Activated CD8-positive, alpha-beta memory T cell treated with anti-CD3 and anti-CD28 coated beads for 4 hours (primary cell): ENCODE measurements around the gene FBXW8.
A peak's percentile ranks its signal among the peaks of the same experiment; 100 is the strongest.

ENCODE experiments used
- DNase-seq, 2 donors: peaks; one replicate each; pipeline ENCODE4 v3.0.0-alpha.2; 2020; ENCODE audit warnings: low read depth in 2 of 2

Gene FBXW8

GRCh38 chr12:116910645-116911451 lies at the start of gene FBXW8:
Gene FBXW8, plus strand, starts transcription at chr12:116910950. Its CDS starts 88 bp downstream, at chr12:116911038.
- peak; percentile 45 to 46 for DNase-seq

- DNase-seq, result no peak
Observed at GRCh38 chr12:116861320-116861719, 49.4 kb upstream of the FBXW8 start.

- DNase-seq, result no peak
Observed at GRCh38 chr12:116862167-116862566, 48.6 kb upstream of the FBXW8 start.

- no peak for DNase-seq
Observed at GRCh38 chr12:116863275-116863767, 47.4 kb upstream of the FBXW8 start.

GRCh38 chr12:116864371-116865160 lies 46.2 kb upstream of the FBXW8 start:
- no peak for DNase-seq

GRCh38 chr12:116867523-116867922 lies 43.2 kb upstream of the FBXW8 start:
- no peak for DNase-seq

GRCh38 chr12:116870306-116870705 lies 40.4 kb upstream of the FBXW8 start:
- no peak for DNase-seq

- DNase-seq, result no peak
Observed at GRCh38 chr12:116874324-116874995, 36.3 kb upstream of the FBXW8 start.

GRCh38 chr12:116876151-116876869 lies 34.4 kb upstream of the FBXW8 start:
- DNase-seq, result no peak

- DNase-seq, result no peak
Observed at GRCh38 chr12:116878567-116879508, 31.9 kb upstream of the FBXW8 start.

GRCh38 chr12:116879509-116880212 lies 31.1 kb upstream of the FBXW8 start:
- DNase-seq, result no peak

- DNase-seq, result no peak
Observed at GRCh38 chr12:116880213-116880816, 30.4 kb upstream of the FBXW8 start.

- DNase-seq, result no peak
Observed at GRCh38 chr12:116880817-116881324, 29.9 kb upstream of the FBXW8 start.

GRCh38 chr12:116881325-116881876 lies 29.3 kb upstream of the FBXW8 start, which contains the start of gene HRK:
Gene HRK, minus strand, starts transcription at chr12:116881441. Its CDS starts 134 bp downstream, at chr12:116881307.
- DNase-seq, result no peak

- no peak for DNase-seq
Observed at GRCh38 chr12:116881877-116882507, 28.8 kb upstream of the FBXW8 start.

- DNase-seq, result no peak
Observed at GRCh38 chr12:116882742-116883141, 28.0 kb upstream of the FBXW8 start.

- DNase-seq, result no peak
Observed at GRCh38 chr12:116884871-116885270, 25.9 kb upstream of the FBXW8 start.

- DNase-seq, result no peak
Observed at GRCh38 chr12:116885491-116885890, 25.3 kb upstream of the FBXW8 start.
